ENCODE results near the gene PACSIN1.

DNA sequence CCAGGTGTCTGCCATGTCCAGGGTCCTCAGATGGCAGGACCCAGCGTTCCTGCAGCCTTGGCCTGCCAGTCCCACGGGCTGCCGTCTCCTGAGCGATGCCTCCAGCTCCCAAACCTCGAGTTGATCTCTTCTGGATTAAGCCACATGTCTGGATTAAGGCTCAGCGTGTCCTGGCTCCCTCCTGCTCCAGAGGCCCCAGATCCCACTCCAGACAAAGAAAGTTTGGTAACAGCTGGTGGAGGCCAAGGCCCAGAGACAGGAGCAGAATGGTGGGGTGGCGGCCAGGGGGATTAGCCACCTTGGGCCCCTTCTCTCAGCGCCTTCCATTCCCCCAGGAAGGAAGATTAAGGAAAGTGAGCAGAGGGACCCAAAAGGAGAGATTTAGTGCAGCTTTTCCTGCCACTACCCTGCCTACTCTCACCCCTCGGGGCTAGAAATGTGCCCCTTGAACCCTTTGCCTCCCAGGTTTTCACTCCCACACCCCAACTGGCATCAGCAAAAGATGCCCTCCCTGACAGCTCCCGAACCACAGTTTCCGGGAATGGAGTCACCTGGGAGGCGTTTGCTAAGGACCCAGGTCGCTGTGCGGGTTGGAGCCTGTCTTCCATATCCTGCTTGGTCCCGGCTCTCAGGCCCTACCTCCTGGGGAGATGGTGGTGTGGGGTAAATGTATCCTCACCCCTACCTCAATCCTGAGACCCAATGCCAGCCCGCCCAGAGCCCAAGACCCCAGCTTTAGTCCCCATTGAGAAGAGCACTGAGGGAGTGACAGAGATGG, 83.3 kb downstream of the PACSIN1 start:
- TF ChIP-seq CEBPB (IDR thresholded peaks at IDR 0.05; ENCODE audit: low read depth, low read length) (no peak), RFX5 (IDR thresholded peaks at IDR 0.05; ENCODE audit: low read depth, low read length) (no peak), POLR2A (IDR thresholded peaks at IDR 0.05; ENCODE audit: low read depth, low read length) (no peak), MXI1 (IDR thresholded peaks at IDR 0.05; ENCODE audit: borderline replicate concordance, low read depth, low read length) (no peak), MAFK (IDR thresholded peaks at IDR 0.05; ENCODE audit: low read depth, low read length) (no peak), RCOR1 (IDR thresholded peaks at IDR 0.05; ENCODE audit: insufficient replicate concordance, low read length) (no peak), NFE2L2 (IDR thresholded peaks at IDR 0.05; ENCODE audit: low read depth, low read length) (no peak), SMC3 (IDR thresholded peaks at IDR 0.05; ENCODE audit: low read depth, low read length) (no peak), CHD1 (IDR thresholded peaks at IDR 0.05; ENCODE audit: low read depth, low read length) (no peak), BHLHE40 (IDR thresholded peaks at IDR 0.05; ENCODE audit: low read depth, low read length) (no peak), MAZ (IDR thresholded peaks at IDR 0.05; ENCODE audit: borderline replicate concordance, low read depth, low read length) (no peak)
- TF ChIP-seq, protein P1, sequence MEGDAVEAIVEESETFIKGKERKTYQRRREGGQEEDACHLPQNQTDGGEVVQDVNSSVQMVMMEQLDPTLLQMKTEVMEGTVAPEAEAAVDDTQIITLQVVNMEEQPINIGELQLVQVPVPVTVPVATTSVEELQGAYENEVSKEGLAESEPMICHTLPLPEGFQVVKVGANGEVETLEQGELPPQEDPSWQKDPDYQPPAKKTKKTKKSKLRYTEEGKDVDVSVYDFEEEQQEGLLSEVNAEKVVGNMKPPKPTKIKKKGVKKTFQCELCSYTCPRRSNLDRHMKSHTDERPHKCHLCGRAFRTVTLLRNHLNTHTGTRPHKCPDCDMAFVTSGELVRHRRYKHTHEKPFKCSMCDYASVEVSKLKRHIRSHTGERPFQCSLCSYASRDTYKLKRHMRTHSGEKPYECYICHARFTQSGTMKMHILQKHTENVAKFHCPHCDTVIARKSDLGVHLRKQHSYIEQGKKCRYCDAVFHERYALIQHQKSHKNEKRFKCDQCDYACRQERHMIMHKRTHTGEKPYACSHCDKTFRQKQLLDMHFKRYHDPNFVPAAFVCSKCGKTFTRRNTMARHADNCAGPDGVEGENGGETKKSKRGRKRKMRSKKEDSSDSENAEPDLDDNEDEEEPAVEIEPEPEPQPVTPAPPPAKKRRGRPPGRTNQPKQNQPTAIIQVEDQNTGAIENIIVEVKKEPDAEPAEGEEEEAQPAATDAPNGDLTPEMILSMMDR (conservative IDR thresholded peaks at IDR 0.05; ENCODE audit: low read depth, low read length), result no peak
- TF ChIP-seq, protein P2, sequence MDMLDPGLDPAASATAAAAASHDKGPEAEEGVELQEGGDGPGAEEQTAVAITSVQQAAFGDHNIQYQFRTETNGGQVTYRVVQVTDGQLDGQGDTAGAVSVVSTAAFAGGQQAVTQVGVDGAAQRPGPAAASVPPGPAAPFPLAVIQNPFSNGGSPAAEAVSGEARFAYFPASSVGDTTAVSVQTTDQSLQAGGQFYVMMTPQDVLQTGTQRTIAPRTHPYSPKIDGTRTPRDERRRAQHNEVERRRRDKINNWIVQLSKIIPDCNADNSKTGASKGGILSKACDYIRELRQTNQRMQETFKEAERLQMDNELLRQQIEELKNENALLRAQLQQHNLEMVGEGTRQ (IDR thresholded peaks at IDR 0.05; ENCODE audit: low read depth, low read length), result no peak
- TF ChIP-seq, protein P3, sequence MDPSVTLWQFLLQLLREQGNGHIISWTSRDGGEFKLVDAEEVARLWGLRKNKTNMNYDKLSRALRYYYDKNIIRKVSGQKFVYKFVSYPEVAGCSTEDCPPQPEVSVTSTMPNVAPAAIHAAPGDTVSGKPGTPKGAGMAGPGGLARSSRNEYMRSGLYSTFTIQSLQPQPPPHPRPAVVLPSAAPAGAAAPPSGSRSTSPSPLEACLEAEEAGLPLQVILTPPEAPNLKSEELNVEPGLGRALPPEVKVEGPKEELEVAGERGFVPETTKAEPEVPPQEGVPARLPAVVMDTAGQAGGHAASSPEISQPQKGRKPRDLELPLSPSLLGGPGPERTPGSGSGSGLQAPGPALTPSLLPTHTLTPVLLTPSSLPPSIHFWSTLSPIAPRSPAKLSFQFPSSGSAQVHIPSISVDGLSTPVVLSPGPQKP (IDR thresholded peaks at IDR 0.05; ENCODE audit: borderline replicate concordance, low read depth, low read length), result no peak
